HEK293T (cell line): ENCODE results near the gene FXYD6.

ENCODE experiments used
- CTBP1 ChIP-seq: fragments of 450-650 bp; IDR thresholded peaks from 2 replicates; pipeline ENCODE4 v1.6.1; 2016; ENCODE audit warnings: borderline replicate concordance
- HDGF ChIP-seq: fragments of 450-650 bp; IDR thresholded peaks from 2 replicates; pipeline ENCODE4 v1.6.1; 2017; ENCODE audit warnings: antibody characterized with exemption, borderline replicate concordance
- PKNOX1 ChIP-seq: fragments of 450-650 bp; IDR thresholded peaks from 2 replicates; pipeline ENCODE4 v1.6.1; 2016
- SP1 ChIP-seq: fragments of 450-650 bp; IDR thresholded peaks from 2 replicates; pipeline ENCODE4 v1.6.1; 2017
- SUZ12 ChIP-seq: fragments of 450-650 bp; IDR thresholded peaks from 2 replicates; pipeline ENCODE4 v1.6.1; 2016; ENCODE audit warnings: mild to moderate bottlenecking

GRCh38 chr11:117792241-117792640 lies 84.2 kb downstream of the FXYD6 start:
- no peak for TF ChIP-seq SUZ12
- TF ChIP-seq PKNOX1: no peak
- no peak for TF ChIP-seq SP1
- TF ChIP-seq HDGF: no peak
- TF ChIP-seq CTBP1: no peak
